Transverse colon (tissue), 1 donor: ENCODE results near the gene PPP1R14B.

Source experiments
- EP300 ChIP-seq: sonication (generic); formaldehyde crosslinking; IDR thresholded peaks from one replicate; pipeline ENCODE4 v1.6.1; 2017; ENCODE audit warnings: antibody characterized with exemption, low read depth
- POLR2A ChIP-seq: fragments of 450-650 bp; IDR thresholded peaks from one replicate; pipeline ENCODE4 v1.6.1; 2016; ENCODE audit warnings: antibody characterized with exemption, mild to moderate bottlenecking, moderate library complexity

DNA sequence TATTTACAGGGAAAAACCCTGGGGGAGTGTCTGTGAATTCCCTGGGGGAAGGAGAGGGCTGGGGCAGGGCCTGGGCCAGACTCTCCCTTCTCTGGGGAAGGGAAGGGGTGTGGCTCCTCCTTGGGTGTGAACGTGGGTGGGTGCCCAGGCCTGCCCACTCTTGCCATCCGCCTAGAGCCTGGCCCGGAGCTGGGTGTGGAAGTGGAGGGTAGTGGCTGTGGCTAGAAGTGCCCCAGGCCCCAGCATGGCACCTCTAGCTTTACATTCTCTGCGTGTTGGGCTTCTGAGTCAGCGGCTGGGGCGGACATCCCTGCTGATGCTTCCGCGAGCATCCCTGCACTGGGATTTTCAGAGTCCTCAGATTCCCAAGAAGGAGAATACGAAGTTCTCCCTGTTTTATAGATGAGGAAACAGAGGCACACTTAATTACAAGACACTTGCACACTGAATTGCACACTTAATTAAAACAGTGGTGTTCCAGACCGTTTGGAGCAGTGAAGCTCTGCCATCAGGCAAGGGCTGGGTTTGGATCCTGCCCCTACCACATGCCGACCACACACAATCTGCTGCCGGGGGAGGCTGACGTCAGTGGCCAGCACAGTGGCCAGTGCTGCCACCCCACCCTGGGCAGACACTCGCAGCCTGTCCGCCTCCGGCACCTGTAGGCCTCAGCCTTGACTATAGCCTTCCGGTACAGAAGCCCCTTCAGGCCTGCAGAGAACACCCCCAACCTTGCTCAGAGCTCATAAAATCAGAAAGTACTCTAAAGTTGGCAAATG, 30.1 kb upstream of the PPP1R14B start:
- TF ChIP-seq EP300 (no peak), POLR2A (peak; percentile 14)
